ENCODE data around the gene YWHAH.

GRCh38 chr22:31911565-31912406, 32.5 kb upstream of the YWHAH start:
- TF ChIP-seq CTCF (IDR thresholded peaks at IDR 0.05 in 2 of 3, conservative IDR thresholded peaks at IDR 0.05 in 1 of 3; ENCODE audit: insufficient read depth in 2 of 3, low read depth in 1 of 3, low read length in 3 of 3) (no peak), KDM1A (IDR thresholded peaks at IDR 0.05) (peak; percentile 61 to 74; a peak in 3 of 4 replicates), TFE3 (CRISPR knock-in tag; IDR thresholded peaks at IDR 0.05) (no peak), USF2 (CRISPR knock-in tag; IDR thresholded peaks at IDR 0.05) (no peak), TOE1 (IDR thresholded peaks at IDR 0.05; ENCODE audit: borderline replicate concordance) (no peak), TOE1 (CRISPR knock-in tag; IDR thresholded peaks at IDR 0.05; ENCODE audit: borderline replicate concordance, low read depth) (no peak), CEBPB (tag; IDR thresholded peaks at IDR 0.05) (no peak), ZKSCAN1 (IDR thresholded peaks at IDR 0.05; ENCODE audit: low read depth, low read length) (no peak), DIDO1 (tag; IDR thresholded peaks at IDR 0.05; ENCODE audit: low read depth) (no peak), FOXO4 (CRISPR knock-in tag; IDR thresholded peaks at IDR 0.05) (no peak), POLR2AphosphoS5 (IDR thresholded peaks at IDR 0.05; ENCODE audit: control insufficient read depth, insufficient read depth, low read depth, low read length) (no peak), ZNF133 (CRISPR knock-in tag; IDR thresholded peaks at IDR 0.05) (no peak), HNRNPH1 (optimal IDR thresholded peaks at IDR 0.05; ENCODE audit: low read depth, low read length) (no peak), SOX6 (IDR thresholded peaks at IDR 0.05) (peak; percentile 63; the same call in 1 of the 2 replicates)
